ENCODE results near the gene AGBL4.

Gene AGBL4

DNA sequence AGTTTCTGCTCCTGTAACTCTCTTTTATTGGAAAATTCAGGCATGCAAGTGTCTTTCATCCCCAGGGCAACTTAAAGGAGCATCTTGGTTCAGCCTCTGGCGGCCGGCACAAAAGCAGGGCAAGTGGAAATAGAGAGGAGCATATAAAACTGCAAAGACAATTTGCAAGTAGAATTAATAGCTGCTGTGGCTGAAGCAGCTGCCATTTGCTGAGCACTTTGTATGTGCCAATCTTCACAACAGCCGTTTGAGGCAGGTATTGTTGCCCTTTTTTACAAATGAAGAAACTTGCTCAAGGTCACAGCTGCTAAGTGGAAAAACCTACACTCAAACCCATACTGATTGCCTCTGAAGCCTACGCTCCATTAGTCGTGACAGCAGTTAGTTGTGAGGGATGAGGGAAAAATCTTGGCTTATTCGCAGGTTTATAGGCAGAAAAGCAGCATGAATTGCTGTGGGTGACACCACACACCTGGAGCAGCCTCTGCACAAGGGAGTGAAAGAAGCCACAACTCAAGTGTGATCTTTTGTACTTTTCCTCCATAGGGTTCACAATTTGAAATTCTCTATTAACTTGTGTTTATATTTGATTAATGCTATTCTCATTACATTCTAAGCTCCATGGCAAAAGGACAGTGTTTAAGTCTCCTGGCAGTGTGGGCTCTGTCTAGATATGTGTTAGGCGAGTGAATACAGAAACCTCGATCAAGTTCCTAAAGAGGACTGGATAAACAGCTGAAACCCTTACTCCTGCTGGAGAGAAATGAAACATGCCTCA, 1148.0 kb downstream of the AGBL4 start:
- no peak for DNase-seq

- DNase-seq: no peak
Observed at GRCh38 chr1:48873944-48874343, 1149.8 kb downstream of the AGBL4 start.

DNA sequence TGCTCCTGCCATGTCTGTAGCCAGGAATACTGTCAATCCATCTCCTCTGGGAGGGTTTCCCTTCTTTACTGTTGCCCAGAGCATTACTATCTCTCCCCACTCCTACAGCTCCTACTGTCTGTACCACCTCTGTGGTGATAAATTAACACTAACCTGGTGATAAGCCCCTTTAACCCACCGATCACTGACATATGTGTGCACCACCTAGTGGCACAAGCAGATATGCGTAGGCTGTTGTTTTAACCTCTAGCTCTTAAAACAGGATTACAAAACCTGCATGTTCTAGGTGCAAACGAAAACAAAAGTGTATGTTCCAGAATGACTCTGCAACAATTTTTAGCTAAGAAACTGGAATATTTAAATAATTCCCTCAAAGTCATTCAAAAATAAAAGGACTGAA, 1153.2 kb downstream of the AGBL4 start:
- DNase-seq: peak in 1 of 2 donors; percentile 5

DNA sequence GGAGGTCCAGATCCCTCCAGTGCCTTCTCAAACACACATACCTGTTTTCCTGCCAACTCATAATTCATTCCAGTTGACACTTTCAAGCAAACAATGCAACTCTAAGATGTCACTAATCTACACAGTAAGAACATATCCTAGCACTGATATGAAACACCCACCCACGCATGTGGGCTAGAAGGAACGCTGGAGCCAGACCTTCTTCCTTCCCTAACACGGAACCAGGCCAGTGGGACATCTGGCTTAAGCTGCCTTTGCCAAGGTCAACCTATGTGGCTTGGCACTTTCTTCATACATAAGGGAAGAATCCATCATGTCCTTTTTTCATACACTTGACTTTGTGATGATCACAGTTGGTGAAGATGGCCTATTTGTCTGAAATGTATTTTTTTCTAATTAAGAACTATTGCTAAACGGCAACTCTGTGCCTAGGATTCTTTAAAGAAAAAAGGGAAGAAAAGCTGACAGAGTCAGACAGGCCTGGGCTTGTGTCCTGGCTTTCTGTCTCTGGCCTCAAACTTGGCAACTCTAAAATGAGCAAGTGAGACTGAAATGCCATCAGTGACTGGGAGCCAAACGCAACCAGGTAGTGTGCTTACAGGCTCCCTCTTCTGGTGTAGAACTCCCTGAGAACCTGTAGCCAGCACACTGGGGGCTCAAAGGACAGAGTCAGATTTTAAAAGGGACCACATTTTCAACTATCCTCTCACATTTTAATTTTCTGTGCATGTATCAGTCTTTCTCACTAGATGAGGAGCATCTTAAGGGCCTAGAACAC, 1154.4 kb downstream of the AGBL4 start:
- DNase-seq: no peak

DNA sequence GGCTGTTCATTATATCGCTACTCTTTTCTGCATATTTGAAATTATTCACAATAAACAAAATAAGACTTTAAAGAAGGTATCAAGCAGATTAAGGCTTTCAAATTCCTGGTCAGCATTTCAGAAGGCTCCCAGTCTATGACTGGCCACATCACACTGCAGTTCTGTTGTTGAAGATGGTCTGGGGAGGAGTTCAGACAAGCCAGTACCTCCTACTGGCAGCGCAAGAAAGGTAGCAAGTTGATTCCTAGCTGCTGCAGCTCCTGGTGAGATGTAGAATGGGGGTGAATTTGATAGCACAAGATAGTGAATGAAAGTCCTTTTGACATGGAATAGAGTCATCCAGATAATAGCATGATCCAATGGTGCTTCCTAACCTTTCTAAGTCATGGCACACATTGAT, 1158.8 kb downstream of the AGBL4 start:
- no peak for DNase-seq

DNA sequence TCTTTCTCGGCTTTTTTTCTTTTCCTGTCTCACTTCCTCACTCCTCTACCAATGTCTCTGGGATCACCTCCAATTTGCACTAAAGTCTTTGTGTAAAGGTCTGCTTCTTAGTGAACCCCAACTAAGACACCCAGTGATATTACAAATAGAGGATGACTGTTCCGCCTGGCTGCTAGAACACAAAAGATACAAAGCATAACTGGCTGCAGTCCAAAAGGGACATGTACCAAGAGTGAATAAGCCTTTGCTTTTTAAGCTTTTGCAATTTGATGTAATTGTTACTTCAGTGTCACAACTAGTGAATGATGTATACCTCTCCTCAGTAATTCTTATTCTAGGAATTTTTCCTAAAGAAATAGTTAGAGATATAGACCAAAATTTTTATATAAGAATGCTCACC, 1164.3 kb downstream of the AGBL4 start:
- DNase-seq: no peak

- no peak for DNase-seq
Observed at GRCh38 chr1:48858200-48858920, 1165.4 kb downstream of the AGBL4 start.

DNA sequence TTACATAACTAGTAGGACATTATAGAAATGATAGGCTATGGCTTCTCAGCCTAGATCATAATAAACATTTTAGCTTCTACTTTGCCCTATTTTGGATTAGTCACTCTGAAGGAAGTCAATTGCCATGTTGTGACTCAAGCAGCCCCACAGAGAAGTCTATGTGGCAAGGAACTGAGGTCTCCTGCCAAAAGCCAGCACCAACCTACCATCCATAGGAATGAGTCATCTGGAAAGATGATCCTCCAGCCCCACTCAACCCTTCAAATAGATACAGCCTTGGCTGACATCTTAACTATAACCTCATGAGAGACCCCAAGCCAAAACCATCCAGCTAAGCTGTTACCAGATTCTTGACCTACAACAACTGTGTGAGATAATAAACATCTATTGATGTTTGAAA, 1170.7 kb downstream of the AGBL4 start:
- DNase-seq: no peak

GRCh38 chr1:48851638-48852037, 1172.1 kb downstream of the AGBL4 start:
- DNase-seq: no peak

DNA sequence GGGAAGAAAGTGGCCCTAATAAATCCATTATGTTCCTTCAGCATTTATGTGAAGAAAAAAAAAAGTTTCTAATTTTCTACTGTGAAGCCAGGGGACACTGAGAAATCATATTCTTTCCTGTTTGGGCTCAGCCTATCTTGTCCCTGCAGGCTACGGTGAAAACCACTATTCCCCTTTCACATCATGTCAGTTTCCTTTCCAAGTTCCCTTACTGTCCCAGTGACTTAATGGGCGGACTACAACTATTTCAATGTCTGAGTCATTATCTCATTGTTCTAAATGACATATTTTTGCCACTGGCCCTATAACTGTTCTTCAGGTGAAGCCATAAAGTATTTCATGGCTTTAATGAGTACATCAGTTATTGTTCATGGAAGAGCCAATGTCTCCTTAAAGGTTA, 1175.7 kb downstream of the AGBL4 start:
- DNase-seq: no peak

GRCh38 chr1:48846441-48846840, 1177.3 kb downstream of the AGBL4 start:
- no peak for DNase-seq

- no peak for DNase-seq
Observed at GRCh38 chr1:48844187-48844586, 1179.6 kb downstream of the AGBL4 start.

GRCh38 chr1:48841966-48842365, 1181.8 kb downstream of the AGBL4 start:
- DNase-seq: no peak

DNA sequence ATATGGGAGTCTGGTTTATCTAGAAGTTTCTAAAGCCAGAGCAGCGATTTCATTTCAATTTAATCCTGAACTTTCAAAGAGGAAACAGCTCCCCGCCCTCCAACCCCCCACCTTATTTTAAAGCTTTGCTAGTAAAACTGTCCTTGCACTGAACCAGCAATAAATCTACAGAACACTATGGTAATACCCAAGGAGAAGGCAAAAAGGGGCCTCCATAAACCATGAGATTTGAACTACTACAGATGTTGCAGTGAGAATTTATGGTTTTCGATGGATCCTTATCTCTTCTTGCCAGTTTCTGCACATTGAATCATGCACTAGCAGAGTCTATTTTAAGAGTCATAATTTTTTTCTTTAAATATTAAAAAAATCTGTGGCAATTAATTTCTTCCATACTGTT, 1182.3 kb downstream of the AGBL4 start:
- DNase-seq: no peak

GRCh38 chr1:48831120-48831978, 1192.4 kb downstream of the AGBL4 start:
- no peak for DNase-seq

DNA sequence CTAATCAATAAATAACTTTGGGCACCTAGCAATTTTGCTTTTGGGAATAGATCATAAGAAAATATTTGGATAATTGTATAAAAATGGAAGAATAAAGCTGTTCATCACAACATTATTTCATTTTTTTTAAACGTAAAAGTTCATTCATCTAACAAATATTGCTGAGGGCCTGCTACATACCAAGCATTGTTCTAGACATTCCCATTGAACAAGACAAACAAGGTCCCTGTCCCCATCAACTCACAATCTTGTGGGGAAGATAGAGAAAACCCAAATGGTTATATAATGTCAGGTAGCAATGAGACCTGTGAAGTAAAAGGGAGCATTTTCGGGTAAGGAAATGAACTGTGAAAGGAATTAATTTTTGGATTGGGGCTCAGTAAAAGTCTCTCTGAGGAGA, 1193.0 kb downstream of the AGBL4 start:
- no peak for DNase-seq

- no peak for DNase-seq
Observed at GRCh38 chr1:48829446-48829845, 1194.3 kb downstream of the AGBL4 start.

DNA sequence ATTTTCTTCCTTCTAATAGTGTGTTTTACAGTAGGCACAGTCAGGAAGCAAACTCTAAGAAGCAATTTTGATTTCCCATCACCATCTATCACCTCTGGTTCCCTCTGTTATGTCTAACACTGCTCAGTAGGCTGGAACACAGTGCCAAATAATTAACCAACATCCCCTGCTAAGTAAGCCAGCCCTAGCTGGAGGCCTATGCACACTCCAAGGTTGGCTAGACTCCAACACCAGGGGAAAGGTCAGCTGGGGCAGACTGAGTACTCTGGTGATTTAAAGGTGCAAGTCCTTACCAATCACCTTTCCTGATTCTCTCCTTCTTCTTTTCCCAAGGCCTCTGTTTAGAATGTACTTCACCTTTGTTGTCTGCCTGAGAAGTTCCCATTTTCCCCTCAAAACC, 1200.6 kb downstream of the AGBL4 start:
- DNase-seq: no peak

DNA sequence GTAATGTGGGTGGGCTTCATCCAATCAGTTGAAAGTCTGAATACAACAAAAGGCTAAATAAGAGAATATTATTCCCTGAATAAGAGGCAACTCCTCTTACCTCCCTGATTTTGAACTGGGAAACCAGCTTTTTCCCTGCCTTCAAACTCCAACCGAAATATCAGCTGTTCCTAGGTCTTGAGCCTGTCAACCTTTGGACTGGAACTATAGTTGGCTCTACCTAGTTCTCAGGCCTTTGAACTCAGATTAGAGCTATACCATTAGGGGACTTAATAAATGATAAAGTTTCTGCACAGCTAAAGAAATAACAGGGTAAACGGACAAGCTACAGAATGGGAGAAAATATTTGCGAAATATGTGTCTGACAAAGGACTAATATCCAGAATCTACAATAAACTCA, 1203.3 kb downstream of the AGBL4 start:
- no peak for DNase-seq

- peak in 1 of 2 donors; percentile 28 for DNase-seq
Observed at GRCh38 chr1:48817505-48818114, 1206.1 kb downstream of the AGBL4 start.

DNA sequence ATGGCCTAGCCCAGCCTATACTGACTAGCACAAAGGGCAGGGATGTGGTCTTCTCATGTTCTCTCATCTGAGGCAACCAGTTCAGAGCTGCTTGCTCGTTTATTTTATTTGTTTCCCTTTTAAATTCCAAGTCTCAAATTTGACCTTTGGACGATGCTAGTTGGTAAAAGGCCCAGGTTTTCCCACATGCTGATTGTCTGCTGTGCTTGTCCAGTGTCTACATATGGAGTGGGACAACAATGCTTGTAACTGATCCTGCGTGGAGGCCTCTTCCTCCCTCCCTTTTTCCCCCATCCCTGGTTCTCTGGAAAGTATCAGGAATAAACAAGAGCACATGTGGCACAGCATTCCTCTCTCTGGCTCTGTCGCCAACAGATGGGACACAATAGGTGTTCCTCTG, 1213.0 kb downstream of the AGBL4 start:
- DNase-seq: no peak

DNA sequence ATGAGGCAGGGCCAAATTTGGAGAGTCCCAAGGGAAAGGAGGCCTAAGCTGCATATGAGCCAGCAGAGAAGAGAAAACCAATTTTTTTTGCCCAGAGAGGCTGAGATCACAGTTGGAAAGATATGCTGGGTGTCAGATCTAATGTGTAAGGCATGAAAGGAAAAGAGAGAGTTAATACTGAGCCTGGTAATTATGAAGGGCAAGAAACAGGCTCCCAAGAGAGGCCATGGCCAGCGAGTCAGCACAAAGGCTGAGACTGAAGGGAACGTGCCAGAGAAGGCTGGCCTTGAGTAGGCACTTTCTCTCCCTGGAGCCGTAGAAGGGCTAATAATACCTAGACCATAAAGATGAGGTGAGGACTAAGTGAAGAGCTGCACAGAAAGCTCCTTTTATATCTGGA, 1215.3 kb downstream of the AGBL4 start:
- DNase-seq: no peak
